Heart left ventricle (tissue), 13 donors: ENCODE measurements around the gene PCDHB1.

Experiments
- POLR2A ChIP-seq, 2 donors: fragments of 450-650 bp; IDR thresholded peaks; one replicate each; pipeline ENCODE4 v1.6.1; 2017; ENCODE audit warnings: antibody characterized with exemption in 2 of 2, mild to moderate bottlenecking in 2 of 2, moderate library complexity in 2 of 2
- TF ChIP-seq, protein P1 (sequence below), 12 donors: fragments of 200-600 bp; sonication (generic) in 4 of 12; IDR thresholded peaks; one replicate each; pipeline versions ENCODE4 v1.5.0 to v1.8.0; 2018 to 2022; ENCODE audit warnings: antibody characterized with exemption in 12 of 12, mild to moderate bottlenecking in 5 of 12
- donor health status: ischemic (EF 13 %, LVEDD 7.1; RV severe dilation, severe dysfunction).
- donor health status: DM: no; HTN: yes; CAD: no.
- donor health status: DM: no; HTN: no; CAD: no.
- donor health status: ischemic (EF 25% LVEDD 6.9; RV normal size, moderate dysfunction).
- donor health status: ischemic (EF 25% LVEDD 5.7; RV mildly dilated, moderate dysfunction).
- donor health status: ischemic (EF 35%, LVEDD 5.7; RV mildly dilated, moderate dysfunction).
- donor health status: nonischemic (EF 11% LVEDD 7.7; RV severe dilation, severe dysfunction).
- donor health status: DM: yes; HTN: yes; CAD: no.
- donor health status: PGD.
- donor health status: ischemic (EF 29% LVEDD 5.4; RV normal size, mild dysfunction).
- donor health status: nonischemic (EF 23%, LVEDD 6.1; RV moderate dilation, normal function).

DNA sequence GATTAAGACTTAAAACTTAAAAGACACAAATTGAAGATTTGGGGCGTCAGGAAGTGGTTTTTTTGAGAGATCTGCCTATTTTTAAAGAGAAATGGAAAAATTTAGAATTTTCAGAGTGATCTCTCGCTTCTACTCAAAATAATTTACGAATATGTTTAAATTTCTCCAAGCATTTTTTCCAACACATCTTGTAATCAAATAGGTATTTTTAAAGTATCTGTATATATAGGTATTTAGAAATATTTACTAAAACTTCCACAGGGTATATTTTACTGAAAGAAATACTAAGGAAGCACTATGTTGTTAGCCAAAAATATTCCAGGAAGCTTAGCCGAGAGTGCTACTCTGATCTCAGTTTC lies 9.8 kb upstream of the PCDHB1 start:
- TF ChIP-seq, protein P1, sequence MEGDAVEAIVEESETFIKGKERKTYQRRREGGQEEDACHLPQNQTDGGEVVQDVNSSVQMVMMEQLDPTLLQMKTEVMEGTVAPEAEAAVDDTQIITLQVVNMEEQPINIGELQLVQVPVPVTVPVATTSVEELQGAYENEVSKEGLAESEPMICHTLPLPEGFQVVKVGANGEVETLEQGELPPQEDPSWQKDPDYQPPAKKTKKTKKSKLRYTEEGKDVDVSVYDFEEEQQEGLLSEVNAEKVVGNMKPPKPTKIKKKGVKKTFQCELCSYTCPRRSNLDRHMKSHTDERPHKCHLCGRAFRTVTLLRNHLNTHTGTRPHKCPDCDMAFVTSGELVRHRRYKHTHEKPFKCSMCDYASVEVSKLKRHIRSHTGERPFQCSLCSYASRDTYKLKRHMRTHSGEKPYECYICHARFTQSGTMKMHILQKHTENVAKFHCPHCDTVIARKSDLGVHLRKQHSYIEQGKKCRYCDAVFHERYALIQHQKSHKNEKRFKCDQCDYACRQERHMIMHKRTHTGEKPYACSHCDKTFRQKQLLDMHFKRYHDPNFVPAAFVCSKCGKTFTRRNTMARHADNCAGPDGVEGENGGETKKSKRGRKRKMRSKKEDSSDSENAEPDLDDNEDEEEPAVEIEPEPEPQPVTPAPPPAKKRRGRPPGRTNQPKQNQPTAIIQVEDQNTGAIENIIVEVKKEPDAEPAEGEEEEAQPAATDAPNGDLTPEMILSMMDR (IDR thresholded peaks at IDR 0.05), result no peak
- TF ChIP-seq POLR2A (IDR thresholded peaks at IDR 0.05), result no peak
